RCC 7860 (cell line): ENCODE data around the gene CGB7.

Experiments
- DNase-seq: peaks from one replicate; pipeline ENCODE4 v3.0.0-alpha.2; 2015; ENCODE audit warnings: low spot score
- FAIRE-seq: peaks from 2 replicates; lab custom pipeline; 2012; peaks lifted over from hg19 to GRCh38; lab: Jason Lieb, UNC

The CGB7 gene

GRCh38 chr19:49057636-49058234, at the start of gene CGB7:
Gene CGB7 (minus strand): TSS chr19:49057749. CDS start chr19:49055375, 2,374 bp downstream.
- DNase-seq (peak; percentile 39), FAIRE-seq (no peak)

- FAIRE-seq (no peak), DNase-seq (peak; percentile 17)
Measured at GRCh38 chr19:49106648-49107135, 49.1 kb upstream of the CGB7 start.

GRCh38 chr19:49104229-49104864, 46.8 kb upstream of the CGB7 start:
- DNase-seq, result no peak
- FAIRE-seq, result no peak

- no peak for DNase-seq
- no peak for FAIRE-seq
Measured at GRCh38 chr19:49103331-49104085, 46.0 kb upstream of the CGB7 start.

GRCh38 chr19:49102303-49102702, 44.8 kb upstream of the CGB7 start:
- no peak for FAIRE-seq
- no peak for DNase-seq

- DNase-seq (no peak), FAIRE-seq (no peak)
Measured at GRCh38 chr19:49101160-49101559, 43.6 kb upstream of the CGB7 start.

- FAIRE-seq, result no peak
- no peak for DNase-seq
Measured at GRCh38 chr19:49098795-49099194, 41.2 kb upstream of the CGB7 start.

- DNase-seq, result peak; percentile 51
- no peak for FAIRE-seq
Measured at GRCh38 chr19:49097453-49098288, 40.1 kb upstream of the CGB7 start.

- no peak for DNase-seq
- no peak for FAIRE-seq
Measured at GRCh38 chr19:49094505-49095482, 37.2 kb upstream of the CGB7 start.

GRCh38 chr19:49092686-49093085, 35.1 kb upstream of the CGB7 start:
- FAIRE-seq (no peak), DNase-seq (no peak)

- DNase-seq (no peak), FAIRE-seq (no peak)
Measured at GRCh38 chr19:49091391-49092038, 34.0 kb upstream of the CGB7 start.

- FAIRE-seq (no peak), DNase-seq (no peak)
Measured at GRCh38 chr19:49086296-49086695, 28.7 kb upstream of the CGB7 start.

GRCh38 chr19:49085868-49086232, 28.3 kb upstream of the CGB7 start:
- DNase-seq (no peak), FAIRE-seq (no peak)

GRCh38 chr19:49085020-49085867, 27.7 kb upstream of the CGB7 start, which contains the start of gene SNRNP70:
Gene SNRNP70 (plus strand): TSS chr19:49085451. CDS start chr19:49086415, 964 bp downstream.
- DNase-seq (peak; percentile 96), FAIRE-seq (peak; percentile 65)

GRCh38 chr19:49084206-49085019, 26.9 kb upstream of the CGB7 start:
- DNase-seq (no peak), FAIRE-seq (no peak)

- FAIRE-seq (no peak), DNase-seq (no peak)
Measured at GRCh38 chr19:49081273-49081672, 23.7 kb upstream of the CGB7 start.

- FAIRE-seq (no peak), DNase-seq (no peak)
Measured at GRCh38 chr19:49080392-49080791, 22.8 kb upstream of the CGB7 start.
